Frontal cortex (tissue), 4 donors: ENCODE measurements around the gene CD274. TPM values are rescaled to one million over a fixed set of nuclear protein-coding genes. Genes with fewer than 3 reads are reported as not detected.

ENCODE experiments used
- DNase-seq, 2 donors: peaks; one replicate each; pipeline ENCODE4 v3.0.0; 2012; ENCODE audit warnings: low spot score in 2 of 2
- FAIRE-seq: peaks from 2 replicates; lab custom pipeline; 2012; peaks lifted over from hg19 to GRCh38; lab: Jason Lieb, UNC
- total RNA-seq: library from RNA; depleted of rRNA; stranded (reverse); fragments of >200 nt; gene quantifications from one replicate; pipeline ENCODE4 v1.2.3, GENCODE V29; 2014
- donor health status: control.
- donor health status: control.
- donor health status: control.

CD274 gene
- total RNA-seq, 1 donor from 2014 or later: under 0.01 TPM

GRCh38 chr9:5518171-5518936 is 68.0 kb downstream of the CD274 start:
- DNase-seq (no peak), FAIRE-seq (no peak)

GRCh38 chr9:5518937-5519319 is 68.6 kb downstream of the CD274 start:
- DNase-seq: no peak
- no peak for FAIRE-seq

Other genes starting within 250 kb of the CD274 start
- gene INSL4, start 219.1 kb upstream of the CD274 start, total RNA-seq: not detected
- gene RLN2, start 145.8 kb upstream of the CD274 start, total RNA-seq: not detected
- gene RLN1, start 110.7 kb upstream of the CD274 start, total RNA-seq: not detected
- gene PLGRKT, start 12.6 kb upstream of the CD274 start, total RNA-seq: 23.2 TPM
- 0.41 TPM for gene PDCD1LG2, start 60.0 kb downstream of the CD274 start, total RNA-seq
- 23.6 TPM for gene RIC1, start 178.6 kb downstream of the CD274 start, total RNA-seq